Measurements from ENCODE around the gene ZNF598.

GRCh38 chr16:2008631-2009163, 924 bp downstream of the ZNF598 start:
- no peak for TF ChIP-seq BHLHE40 (IDR thresholded peaks at IDR 0.05; ENCODE audit: low read depth, low read length)
- TF ChIP-seq, protein P1, sequence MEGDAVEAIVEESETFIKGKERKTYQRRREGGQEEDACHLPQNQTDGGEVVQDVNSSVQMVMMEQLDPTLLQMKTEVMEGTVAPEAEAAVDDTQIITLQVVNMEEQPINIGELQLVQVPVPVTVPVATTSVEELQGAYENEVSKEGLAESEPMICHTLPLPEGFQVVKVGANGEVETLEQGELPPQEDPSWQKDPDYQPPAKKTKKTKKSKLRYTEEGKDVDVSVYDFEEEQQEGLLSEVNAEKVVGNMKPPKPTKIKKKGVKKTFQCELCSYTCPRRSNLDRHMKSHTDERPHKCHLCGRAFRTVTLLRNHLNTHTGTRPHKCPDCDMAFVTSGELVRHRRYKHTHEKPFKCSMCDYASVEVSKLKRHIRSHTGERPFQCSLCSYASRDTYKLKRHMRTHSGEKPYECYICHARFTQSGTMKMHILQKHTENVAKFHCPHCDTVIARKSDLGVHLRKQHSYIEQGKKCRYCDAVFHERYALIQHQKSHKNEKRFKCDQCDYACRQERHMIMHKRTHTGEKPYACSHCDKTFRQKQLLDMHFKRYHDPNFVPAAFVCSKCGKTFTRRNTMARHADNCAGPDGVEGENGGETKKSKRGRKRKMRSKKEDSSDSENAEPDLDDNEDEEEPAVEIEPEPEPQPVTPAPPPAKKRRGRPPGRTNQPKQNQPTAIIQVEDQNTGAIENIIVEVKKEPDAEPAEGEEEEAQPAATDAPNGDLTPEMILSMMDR (IDR thresholded peaks at IDR 0.05): no peak
- TF ChIP-seq USF2 (IDR thresholded peaks at IDR 0.05): no peak
